Muscle layer of colon (tissue), 2 donors: ENCODE measurements around the gene DHCR7.

Experiments
- H3K27ac ChIP-seq: one replicate; pipeline ENCODE4 v1.7.0; 2013; ENCODE audit warnings: low read depth, mild to moderate bottlenecking, low read length, moderate library complexity
- H3K27me3 ChIP-seq, 2 donors: one replicate each; pipeline ENCODE4 v1.7.0; 2013; ENCODE audit warnings: low read length in 2 of 2, mild to moderate bottlenecking in 2 of 2; ENCODE audit not compliant: insufficient read depth in 2 of 2, control insufficient read depth in 1 of 2
- H3K36me3 ChIP-seq: one replicate; pipeline ENCODE4 v1.7.0; 2013; ENCODE audit warnings: mild to moderate bottlenecking, low read length; ENCODE audit not compliant: insufficient read depth
- H3K4me1 ChIP-seq: one replicate; pipeline ENCODE4 v1.7.0; 2013; ENCODE audit warnings: mild to moderate bottlenecking, low read length; ENCODE audit not compliant: insufficient read depth
- H3K4me3 ChIP-seq, 2 donors: one replicate each; pipeline ENCODE4 v1.7.0; 2013; ENCODE audit warnings: low read length in 2 of 2, low read depth in 1 of 2, mild to moderate bottlenecking in 1 of 2, moderate library complexity in 1 of 2
- H3K9ac ChIP-seq: one replicate; pipeline ENCODE4 v1.7.0; 2013; ENCODE audit warnings: low read length
- H3K9me3 ChIP-seq: one replicate; pipeline ENCODE4 v1.7.0; 2013; ENCODE audit warnings: mild to moderate bottlenecking, low read length
- donor health status: abdominal sarcoma.
- donor health status: Adenocarcinoma of cecum.

Gene DHCR7

GRCh38 chr11:71397331-71397860, 50.8 kb downstream of the DHCR7 start:
- no peaks in the 10 kb centered on the region for H3K36me3 ChIP-seq
- peaks cover 0 to 7% of the 10 kb centered on the region in 2 donors for H3K27me3 ChIP-seq
- no peaks in the 10 kb centered on the region for H3K4me1 ChIP-seq
- no peaks in the 10 kb centered on the region for H3K9me3 ChIP-seq
- no peak overlapping the region for H3K4me3 ChIP-seq
- H3K9ac ChIP-seq: no peak overlapping the region
- no peak overlapping the region for H3K27ac ChIP-seq

GRCh38 chr11:71396548-71397123, 51.6 kb downstream of the DHCR7 start:
- Histone ChIP-seq H3K27me3 (peaks cover 0 to 7% of the 10 kb centered on the region in 2 donors), H3K9me3 (no peaks in the 10 kb centered on the region), H3K27ac (no peak overlapping the region), H3K4me3 (no peak overlapping the region), H3K4me1 (no peaks in the 10 kb centered on the region), H3K36me3 (no peaks in the 10 kb centered on the region), H3K9ac (no peak overlapping the region)

- no peaks in the 10 kb centered on the region for H3K4me1 ChIP-seq
- peaks cover 0 to 7% of the 10 kb centered on the region in 2 donors for H3K27me3 ChIP-seq
- H3K9me3 ChIP-seq: no peaks in the 10 kb centered on the region
- no peaks in the 10 kb centered on the region for H3K36me3 ChIP-seq
- H3K4me3 ChIP-seq: no peak overlapping the region
- no peak overlapping the region for H3K27ac ChIP-seq
- H3K9ac ChIP-seq: no peak overlapping the region
Observed at GRCh38 chr11:71395774-71396173, 52.4 kb downstream of the DHCR7 start.

- H3K4me3 ChIP-seq: no peak overlapping the region
- no peak overlapping the region for H3K27ac ChIP-seq
- peaks cover 0 to 7% of the 10 kb centered on the region in 2 donors for H3K27me3 ChIP-seq
- no peaks in the 10 kb centered on the region for H3K9me3 ChIP-seq
- no peak overlapping the region for H3K9ac ChIP-seq
- H3K4me1 ChIP-seq: no peaks in the 10 kb centered on the region
- no peaks in the 10 kb centered on the region for H3K36me3 ChIP-seq
Observed at GRCh38 chr11:71395263-71395560, 53.0 kb downstream of the DHCR7 start.

- H3K9ac ChIP-seq: no peak overlapping the region
- peaks cover 0 to 7% of the 10 kb centered on the region in 2 donors for H3K27me3 ChIP-seq
- H3K36me3 ChIP-seq: no peaks in the 10 kb centered on the region
- H3K4me1 ChIP-seq: no peaks in the 10 kb centered on the region
- no peak overlapping the region for H3K27ac ChIP-seq
- H3K4me3 ChIP-seq: no peak overlapping the region
- H3K9me3 ChIP-seq: no peaks in the 10 kb centered on the region
Observed at GRCh38 chr11:71393283-71393682, 54.9 kb downstream of the DHCR7 start.

GRCh38 chr11:71391796-71392195, 56.4 kb downstream of the DHCR7 start:
- no peaks in the 10 kb centered on the region for H3K4me1 ChIP-seq
- H3K9me3 ChIP-seq: no peaks in the 10 kb centered on the region
- no peak overlapping the region for H3K4me3 ChIP-seq
- peaks cover 0 to 7% of the 10 kb centered on the region in 2 donors for H3K27me3 ChIP-seq
- no peak overlapping the region for H3K27ac ChIP-seq
- no peak overlapping the region for H3K9ac ChIP-seq
- no peaks in the 10 kb centered on the region for H3K36me3 ChIP-seq

- Histone ChIP-seq H3K9me3 (no peaks in the 10 kb centered on the region), H3K4me3 (no peak overlapping the region), H3K27me3 (peaks cover 0 to 6% of the 10 kb centered on the region in 2 donors), H3K4me1 (no peaks in the 10 kb centered on the region), H3K36me3 (no peaks in the 10 kb centered on the region), H3K9ac (no peak overlapping the region), H3K27ac (no peak overlapping the region)
Observed at GRCh38 chr11:71391352-71391751, 56.8 kb downstream of the DHCR7 start.

GRCh38 chr11:71388637-71389235, 59.5 kb downstream of the DHCR7 start:
- H3K9ac ChIP-seq: no peak overlapping the region
- no peaks in the 10 kb centered on the region for H3K9me3 ChIP-seq
- no peak overlapping the region for H3K4me3 ChIP-seq
- H3K27ac ChIP-seq: no peak overlapping the region
- no peaks in the 10 kb centered on the region for H3K36me3 ChIP-seq
- H3K27me3 ChIP-seq: no peaks in the 10 kb centered on the region
- no peaks in the 10 kb centered on the region for H3K4me1 ChIP-seq

- H3K27ac ChIP-seq: no peak overlapping the region
- no peaks in the 10 kb centered on the region for H3K4me1 ChIP-seq
- H3K36me3 ChIP-seq: no peaks in the 10 kb centered on the region
- no peak overlapping the region for H3K4me3 ChIP-seq
- H3K27me3 ChIP-seq: no peaks in the 10 kb centered on the region
- H3K9ac ChIP-seq: no peak overlapping the region
- no peaks in the 10 kb centered on the region for H3K9me3 ChIP-seq
Observed at GRCh38 chr11:71387784-71388636, 60.2 kb downstream of the DHCR7 start.

GRCh38 chr11:71387200-71387599, 61.0 kb downstream of the DHCR7 start:
- no peaks in the 10 kb centered on the region for H3K4me1 ChIP-seq
- H3K27me3 ChIP-seq: no peaks in the 10 kb centered on the region
- no peak overlapping the region for H3K4me3 ChIP-seq
- H3K36me3 ChIP-seq: no peaks in the 10 kb centered on the region
- no peaks in the 10 kb centered on the region for H3K9me3 ChIP-seq
- no peak overlapping the region for H3K27ac ChIP-seq
- H3K9ac ChIP-seq: no peak overlapping the region

- Histone ChIP-seq H3K4me1 (no peaks in the 10 kb centered on the region), H3K4me3 (no peak overlapping the region), H3K27ac (no peak overlapping the region), H3K9ac (no peak overlapping the region), H3K36me3 (no peaks in the 10 kb centered on the region), H3K9me3 (no peaks in the 10 kb centered on the region), H3K27me3 (no peaks in the 10 kb centered on the region)
Observed at GRCh38 chr11:71386202-71386601, 62.0 kb downstream of the DHCR7 start.
